WI38 (cell line): Measurements from ENCODE around the gene GZMM.

Source experiments
- H3K4me3 ChIP-seq: 2 replicates; pipeline ENCODE4 v1.5.1; 2011; ENCODE audit warnings: low read depth, mild to moderate bottlenecking, control low read depth, low read length
- TF ChIP-seq, protein P1 (sequence below): IDR thresholded peaks from 2 replicates; pipeline ENCODE4 v1.5.1; 2012; ENCODE audit warnings: low read depth, mild to moderate bottlenecking, control low read depth, low read length

GZMM gene

DNA sequence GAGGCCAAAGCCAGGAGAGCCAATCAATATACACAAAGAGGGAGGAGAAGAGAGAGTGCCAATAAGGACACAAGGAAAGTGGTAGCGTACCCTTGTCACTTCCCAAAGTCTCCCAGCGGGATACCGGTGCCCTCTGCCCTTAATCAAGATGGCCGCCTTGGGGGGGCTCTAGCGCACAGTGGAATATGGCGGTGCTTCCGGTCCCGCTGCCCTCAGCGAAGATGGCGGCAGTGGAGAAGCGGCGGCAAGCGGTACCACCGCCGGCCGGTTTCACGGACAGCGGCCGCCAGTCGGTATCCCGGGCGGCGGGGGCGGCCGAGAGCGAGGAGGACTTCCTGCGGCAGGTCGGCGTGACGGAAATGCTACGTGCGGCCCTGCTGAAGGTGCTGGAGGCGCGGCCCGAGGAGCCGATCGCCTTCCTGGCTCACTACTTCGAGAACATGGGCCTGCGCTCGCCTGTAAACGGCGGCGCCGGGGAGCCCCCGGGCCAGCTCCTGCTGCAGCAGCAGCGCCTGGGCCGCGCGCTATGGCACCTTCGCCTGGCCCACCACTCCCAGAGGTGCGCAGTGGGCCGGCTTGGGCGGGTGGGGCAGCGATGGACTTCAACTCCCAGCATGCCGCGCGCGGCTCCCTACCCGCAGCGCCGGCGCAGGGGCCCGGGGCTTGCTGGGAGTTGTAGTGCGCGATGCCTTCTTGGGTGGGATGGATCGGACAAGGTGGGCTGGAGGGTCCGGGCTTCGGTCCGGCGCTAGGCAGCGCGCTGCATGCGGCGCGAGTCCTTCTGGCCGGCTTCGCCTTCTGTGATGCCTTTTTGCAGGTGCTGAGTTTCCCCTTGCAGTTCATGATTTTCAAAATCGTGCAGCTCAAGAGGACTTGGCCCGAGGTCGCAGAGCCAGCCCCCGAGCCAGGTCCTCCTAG is 36.3 kb upstream of the GZMM start, which contains the start of gene TPGS1:
TPGS1 (plus strand) TSS at position 212 of the 918 bp plus-strand sequence; CDS start at position 222, 10 bp downstream.
- TF ChIP-seq, protein P1, sequence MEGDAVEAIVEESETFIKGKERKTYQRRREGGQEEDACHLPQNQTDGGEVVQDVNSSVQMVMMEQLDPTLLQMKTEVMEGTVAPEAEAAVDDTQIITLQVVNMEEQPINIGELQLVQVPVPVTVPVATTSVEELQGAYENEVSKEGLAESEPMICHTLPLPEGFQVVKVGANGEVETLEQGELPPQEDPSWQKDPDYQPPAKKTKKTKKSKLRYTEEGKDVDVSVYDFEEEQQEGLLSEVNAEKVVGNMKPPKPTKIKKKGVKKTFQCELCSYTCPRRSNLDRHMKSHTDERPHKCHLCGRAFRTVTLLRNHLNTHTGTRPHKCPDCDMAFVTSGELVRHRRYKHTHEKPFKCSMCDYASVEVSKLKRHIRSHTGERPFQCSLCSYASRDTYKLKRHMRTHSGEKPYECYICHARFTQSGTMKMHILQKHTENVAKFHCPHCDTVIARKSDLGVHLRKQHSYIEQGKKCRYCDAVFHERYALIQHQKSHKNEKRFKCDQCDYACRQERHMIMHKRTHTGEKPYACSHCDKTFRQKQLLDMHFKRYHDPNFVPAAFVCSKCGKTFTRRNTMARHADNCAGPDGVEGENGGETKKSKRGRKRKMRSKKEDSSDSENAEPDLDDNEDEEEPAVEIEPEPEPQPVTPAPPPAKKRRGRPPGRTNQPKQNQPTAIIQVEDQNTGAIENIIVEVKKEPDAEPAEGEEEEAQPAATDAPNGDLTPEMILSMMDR, result no peak
- H3K4me3 ChIP-seq, result peak within 1 kb of the TSS; percentile 87

DNA sequence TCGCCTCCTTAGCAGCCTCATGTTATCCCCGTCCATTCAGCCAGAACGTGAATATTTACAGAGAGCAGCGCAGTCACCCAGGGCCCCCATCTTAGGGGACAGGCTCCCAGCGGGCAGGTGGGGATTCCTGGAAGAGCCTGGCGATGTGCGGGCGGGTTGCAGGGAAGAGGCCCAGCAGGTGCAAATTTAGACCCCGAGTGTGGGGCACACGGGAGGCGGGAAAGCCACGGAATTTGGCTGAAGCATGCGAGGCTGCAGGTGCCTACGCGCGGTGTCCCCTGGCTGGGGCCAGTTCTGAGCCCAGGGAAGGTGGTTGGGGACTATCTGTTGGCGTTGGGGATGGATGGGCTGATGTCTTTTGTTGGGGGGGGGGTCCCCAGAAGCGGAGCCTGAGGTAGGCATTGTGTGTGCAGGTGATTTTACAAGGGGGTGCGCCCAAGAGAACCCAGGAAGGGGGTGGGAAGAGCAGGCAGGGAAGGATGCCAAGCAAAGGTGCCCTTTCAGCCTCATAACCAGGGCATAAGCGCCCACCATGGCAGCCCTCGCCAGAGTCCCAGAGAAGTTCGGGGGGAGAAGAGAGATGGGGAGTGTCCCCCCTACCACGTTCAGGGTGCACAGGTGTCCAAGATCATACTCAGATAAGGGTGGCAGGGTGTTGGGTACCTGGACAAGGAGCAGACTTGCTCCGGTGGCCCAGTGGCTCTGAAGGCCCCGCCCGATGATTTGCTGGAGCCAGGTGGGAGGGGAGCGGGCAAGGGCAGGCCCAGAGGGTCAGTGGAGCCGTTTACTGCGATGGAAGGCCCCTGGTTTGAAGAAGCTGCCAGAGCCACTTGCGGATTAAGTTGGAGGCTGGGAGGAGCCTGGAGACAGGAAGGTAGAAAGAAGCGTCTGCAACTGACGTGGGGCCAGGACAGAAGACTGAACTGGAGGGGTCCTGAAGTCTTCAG is 35.4 kb upstream of the GZMM start:
- TF ChIP-seq, protein P1, result no peak
- H3K4me3 ChIP-seq, result peak overlapping the region; percentile 87

DNA sequence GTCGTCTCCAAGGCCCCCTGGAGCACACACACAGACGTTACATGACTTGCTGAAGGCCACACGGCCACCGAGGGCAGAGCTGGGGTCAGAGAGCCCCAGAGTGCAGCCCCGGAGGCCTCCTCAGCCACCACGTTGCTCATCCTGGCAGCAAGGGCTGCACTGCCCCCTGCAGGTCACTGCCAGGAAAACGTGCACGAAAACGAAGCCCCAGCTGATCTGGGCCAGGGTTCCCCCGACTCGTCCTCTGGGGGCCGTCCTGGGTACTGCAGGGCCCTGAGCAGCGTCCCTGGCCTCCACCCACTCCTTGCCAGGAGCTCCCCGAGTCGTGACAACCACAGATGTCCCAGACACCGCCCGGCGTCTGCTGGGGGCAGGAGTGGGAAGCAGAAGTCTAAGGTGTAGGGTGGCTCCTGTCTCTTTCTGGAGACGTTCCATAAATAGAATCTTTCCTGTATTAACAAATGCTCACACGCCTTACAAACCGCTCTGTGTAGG is 33.2 kb upstream of the GZMM start:
- TF ChIP-seq, protein P1, result peak; percentile 98

DNA sequence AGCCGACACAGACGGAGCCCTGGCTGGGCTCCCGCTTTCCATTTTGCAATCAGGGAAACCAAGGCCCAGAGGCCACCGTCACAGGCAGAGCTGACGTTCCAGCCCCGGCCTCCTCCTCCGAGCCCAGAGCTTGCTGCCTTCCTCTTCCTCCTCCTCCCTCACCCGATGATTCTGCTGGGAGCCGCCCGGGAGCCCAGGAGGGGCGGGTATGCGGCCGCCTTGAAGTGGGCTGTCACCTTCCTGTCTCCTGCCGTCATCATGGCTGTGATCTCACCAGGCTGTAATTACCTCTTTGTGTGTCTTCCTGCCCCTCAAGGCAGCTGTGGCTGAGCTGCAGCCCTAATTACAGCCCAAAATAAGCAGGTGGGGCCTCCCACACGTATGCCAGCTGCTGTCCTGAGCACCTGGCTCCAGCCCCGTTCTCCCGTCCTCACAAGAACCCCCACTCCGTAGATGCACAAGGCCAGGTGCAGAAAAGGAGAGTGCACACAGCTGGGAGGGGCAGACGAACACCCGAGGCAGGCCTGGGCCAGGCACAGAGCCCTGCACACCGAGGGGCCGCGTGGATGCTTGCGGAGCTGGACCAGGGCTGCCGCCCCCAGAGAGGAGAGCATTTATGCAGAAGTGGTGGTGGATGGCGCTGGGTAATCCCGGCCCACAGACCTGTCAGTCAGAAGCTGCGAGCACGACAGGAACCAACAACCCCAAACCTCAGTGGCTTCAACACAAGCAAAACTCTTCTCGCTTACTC is 32.6 kb upstream of the GZMM start:
- TF ChIP-seq, protein P1, result no peak
- H3K4me3 ChIP-seq, result no peak overlapping the region

More for the DNA sequence above, 33.2 kb upstream of the GZMM start:
- no peak overlapping the region for H3K4me3 ChIP-seq

DNA sequence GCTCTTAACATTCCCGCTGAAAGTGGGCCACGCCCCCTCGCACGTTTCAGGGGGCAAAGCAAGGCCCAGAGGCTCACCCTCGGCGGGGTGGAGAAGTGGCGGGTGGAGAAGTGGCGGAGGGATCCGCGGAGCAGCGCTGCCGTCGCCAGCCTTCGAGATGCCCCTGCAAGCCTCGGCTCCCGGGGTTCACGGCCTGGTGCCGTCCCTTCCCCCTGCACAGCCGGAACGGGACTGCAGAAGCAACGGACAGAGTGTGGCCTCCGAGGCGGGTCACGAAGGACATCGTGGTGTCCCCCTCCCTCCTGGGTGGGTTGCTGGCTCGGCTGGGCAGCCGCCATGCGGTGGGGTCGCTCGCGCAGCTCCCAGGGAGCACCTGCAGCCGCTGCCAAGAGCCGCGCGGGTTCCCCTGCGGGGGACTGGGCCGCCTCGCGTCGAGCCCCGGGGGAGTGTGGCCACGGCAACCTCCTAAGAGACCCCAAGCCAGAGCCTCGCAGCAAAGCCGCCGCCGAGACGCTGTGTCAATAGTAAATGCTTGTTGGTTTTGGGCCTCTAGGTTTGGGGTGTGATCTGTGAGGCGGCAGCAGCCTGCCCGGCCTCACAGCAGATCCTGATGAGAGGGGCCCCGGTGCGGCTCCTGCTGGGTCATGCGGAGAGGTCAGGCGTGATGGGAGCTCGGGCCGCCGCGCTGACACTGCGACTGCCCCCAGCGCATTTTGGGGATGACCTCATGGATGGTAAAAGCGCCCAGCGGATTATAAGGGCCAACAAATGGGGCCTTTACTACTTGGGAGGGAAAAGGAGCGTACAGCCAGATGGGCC is 31.1 kb upstream of the GZMM start:
- TF ChIP-seq, protein P1, result no peak
- H3K4me3 ChIP-seq, result no peak overlapping the region

DNA sequence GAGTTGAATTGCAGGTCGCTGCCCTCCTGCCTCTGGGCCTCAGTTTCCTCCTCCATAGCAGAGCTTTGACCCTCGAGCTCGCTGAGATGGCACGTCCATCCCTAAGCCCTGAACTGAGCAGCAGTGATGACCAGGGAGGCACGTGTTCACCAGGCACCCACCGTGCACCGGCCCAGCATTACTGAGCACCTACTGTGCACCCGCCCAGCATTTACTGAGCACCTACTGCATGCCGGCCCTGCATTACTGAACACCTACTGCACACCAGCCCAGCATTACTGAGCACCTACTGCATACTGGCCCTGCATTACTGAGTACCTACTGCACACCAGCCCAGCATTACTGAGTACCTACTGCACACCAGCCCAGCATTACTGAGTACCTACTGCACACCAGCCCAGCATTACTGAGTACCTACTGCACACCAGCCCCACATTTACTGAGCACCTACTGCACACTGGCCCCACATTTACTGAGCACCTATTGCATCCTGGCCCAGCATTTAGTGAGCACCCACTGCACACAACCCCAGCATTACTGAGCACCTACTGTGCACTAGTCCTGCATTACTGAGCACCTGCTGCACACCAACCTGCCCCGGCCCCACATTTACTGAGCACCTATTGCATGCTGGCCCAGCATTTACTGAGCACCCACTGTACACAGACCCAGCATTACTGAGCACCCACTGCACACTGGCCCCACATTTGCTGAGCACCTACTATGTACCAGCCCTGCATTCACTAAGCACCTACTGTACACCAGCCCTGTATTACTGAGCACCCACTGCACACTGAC is 30.3 kb upstream of the GZMM start:
- no peak overlapping the region for H3K4me3 ChIP-seq
- TF ChIP-seq, protein P1, result no peak
